ENCODE results near the gene INTS1.

INTS1 gene

GRCh38 chr7:1426474-1426873 is 77.7 kb downstream of the INTS1 start:
- H3K27ac Mint-ChIP-seq, result no peak overlapping the region
- peaks cover 43% of the 10 kb centered on the region for H3K27me3 Mint-ChIP-seq
- H3K4me1 Mint-ChIP-seq (ENCODE audit: low read depth), result no peaks in the 10 kb centered on the region
- H3K4me3 Mint-ChIP-seq, result no peak overlapping the region
- no peaks in the 10 kb centered on the region for H3K9me3 Mint-ChIP-seq
- no peaks in the 10 kb centered on the region for H3K36me3 Mint-ChIP-seq (ENCODE audit: low read depth)
- intact Hi-C loops (cut with micrococcal nuclease), result no loop called here

- H3K9me3 Mint-ChIP-seq, result no peaks in the 10 kb centered on the region
- no peaks in the 10 kb centered on the region for H3K4me1 Mint-ChIP-seq (ENCODE audit: low read depth)
- H3K27me3 Mint-ChIP-seq, result peaks cover 36% of the 10 kb centered on the region
- intact Hi-C loops (cut with micrococcal nuclease), result no loop called here
- no peak overlapping the region for H3K4me3 Mint-ChIP-seq
- H3K27ac Mint-ChIP-seq, result no peak overlapping the region
- H3K36me3 Mint-ChIP-seq (ENCODE audit: low read depth), result no peaks in the 10 kb centered on the region
These were observed 78.7 kb downstream of the INTS1 start for GRCh38 chr7:1425292-1426136.

GRCh38 chr7:1424041-1424440 is 80.1 kb downstream of the INTS1 start:
- Mint-ChIP-seq H3K27ac (no peak overlapping the region), H3K4me3 (no peak overlapping the region), H3K36me3 (ENCODE audit: low read depth) (no peaks in the 10 kb centered on the region), H3K4me1 (ENCODE audit: low read depth) (no peaks in the 10 kb centered on the region), H3K27me3 (peaks cover 38% of the 10 kb centered on the region), H3K9me3 (no peaks in the 10 kb centered on the region)
- intact Hi-C loops (cut with micrococcal nuclease), result no loop called here

- Mint-ChIP-seq H3K4me3 (no peak overlapping the region), H3K9me3 (no peaks in the 10 kb centered on the region), H3K27ac (no peak overlapping the region), H3K27me3 (peaks cover 42% of the 10 kb centered on the region), H3K36me3 (ENCODE audit: low read depth) (no peaks in the 10 kb centered on the region), H3K4me1 (ENCODE audit: low read depth) (peaks cover 6% of the 10 kb centered on the region)
- intact Hi-C loops (cut with micrococcal nuclease), result no loop called here
These were observed 80.9 kb downstream of the INTS1 start for GRCh38 chr7:1423264-1423811.

GRCh38 chr7:1422512-1423263 is 81.5 kb downstream of the INTS1 start:
- no peak overlapping the region for H3K4me3 Mint-ChIP-seq
- H3K9me3 Mint-ChIP-seq, result no peaks in the 10 kb centered on the region
- intact Hi-C loops (cut with micrococcal nuclease), result no loop called here
- peaks cover 12% of the 10 kb centered on the region for H3K4me1 Mint-ChIP-seq (ENCODE audit: low read depth)
- peaks cover 45% of the 10 kb centered on the region for H3K27me3 Mint-ChIP-seq
- H3K27ac Mint-ChIP-seq, result no peak overlapping the region
- no peaks in the 10 kb centered on the region for H3K36me3 Mint-ChIP-seq (ENCODE audit: low read depth)

- Mint-ChIP-seq H3K4me1 (ENCODE audit: low read depth) (peaks cover 20% of the 10 kb centered on the region), H3K36me3 (ENCODE audit: low read depth) (no peaks in the 10 kb centered on the region), H3K27ac (no peak overlapping the region), H3K27me3 (peaks cover 47% of the 10 kb centered on the region), H3K9me3 (no peaks in the 10 kb centered on the region), H3K4me3 (no peak overlapping the region)
- intact Hi-C loops (cut with micrococcal nuclease), result no loop called here
These were observed 82.2 kb downstream of the INTS1 start for GRCh38 chr7:1421946-1422345.

- Mint-ChIP-seq H3K27ac (peak overlapping the region; percentile 24), H3K27me3 (peaks cover 49% of the 10 kb centered on the region)
- intact Hi-C loops (cut with micrococcal nuclease), result no loop called here
These were observed 83.0 kb downstream of the INTS1 start for GRCh38 chr7:1421020-1421790.

More at GRCh38 chr7:1421020-1421790, 83.0 kb downstream of the INTS1 start:
- Mint-ChIP-seq H3K9me3 (no peaks in the 10 kb centered on the region), H3K4me1 (ENCODE audit: low read depth) (peaks cover 23% of the 10 kb centered on the region), H3K36me3 (ENCODE audit: low read depth) (no peaks in the 10 kb centered on the region), H3K4me3 (no peak overlapping the region)

Measured in dendritic cell treated with granulocyte-macrophage colony-stimulating factor and Interleukin-4, amounts not matched to agents 40 ng/mL and 50 ng/mL, for 4 days (primary cell).